ENCODE data around the gene CCDC171.

The CCDC171 gene

DNA sequence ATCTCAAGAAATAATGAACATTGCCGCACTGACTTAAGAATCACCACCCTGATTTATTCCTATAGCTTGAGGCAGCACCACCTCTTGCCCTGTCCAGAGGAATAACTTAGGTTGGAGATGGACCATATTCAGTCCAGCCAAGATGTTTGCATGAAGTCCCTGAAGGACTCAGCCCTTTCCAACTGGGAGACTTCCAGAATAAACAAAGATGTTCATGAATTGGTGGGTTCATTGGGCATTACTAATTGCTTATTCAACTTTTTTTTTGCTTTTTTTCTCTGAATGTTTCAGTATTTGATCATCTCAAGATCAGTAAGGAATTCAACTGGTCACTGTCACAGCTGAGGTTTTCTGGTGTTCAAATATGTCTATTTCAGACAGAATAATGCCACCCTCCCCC, 470.6 kb downstream of the CCDC171 start:
- H3K4me1 Mint-ChIP-seq (ENCODE audit: low read depth), result no peaks in the 10 kb centered on the region
- no peak overlapping the region for H3K27ac Mint-ChIP-seq
- peaks cover 3% of the 10 kb centered on the region for H3K36me3 Mint-ChIP-seq
- peaks cover 5% of the 10 kb centered on the region for H3K9me3 Mint-ChIP-seq (ENCODE audit: low read depth)
- H3K4me3 Mint-ChIP-seq, result no peak overlapping the region
- no peaks in the 10 kb centered on the region for H3K27me3 Mint-ChIP-seq

Data from activated naive CD8-positive, alpha-beta T cell (primary cell).